GM23248 (cell line): ENCODE results near the gene MICAL2.

ENCODE experiments used
- EZH2 ChIP-seq: fragments of 200-600 bp; sonication (generic); IDR thresholded peaks from 2 replicates; pipeline ENCODE4 v1.6.1; 2018; ENCODE audit warnings: antibody characterized with exemption, mild to moderate bottlenecking; ENCODE audit not compliant: insufficient read depth, poor library complexity, severe bottlenecking
- EZH2phosphoT487 ChIP-seq: fragments of 200-600 bp; sonication (generic); IDR thresholded peaks from 2 replicates; pipeline ENCODE4 v1.6.1; 2018; ENCODE audit warnings: antibody characterized with exemption, moderate library complexity, mild to moderate bottlenecking, low read depth; ENCODE audit not compliant: insufficient read depth

DNA sequence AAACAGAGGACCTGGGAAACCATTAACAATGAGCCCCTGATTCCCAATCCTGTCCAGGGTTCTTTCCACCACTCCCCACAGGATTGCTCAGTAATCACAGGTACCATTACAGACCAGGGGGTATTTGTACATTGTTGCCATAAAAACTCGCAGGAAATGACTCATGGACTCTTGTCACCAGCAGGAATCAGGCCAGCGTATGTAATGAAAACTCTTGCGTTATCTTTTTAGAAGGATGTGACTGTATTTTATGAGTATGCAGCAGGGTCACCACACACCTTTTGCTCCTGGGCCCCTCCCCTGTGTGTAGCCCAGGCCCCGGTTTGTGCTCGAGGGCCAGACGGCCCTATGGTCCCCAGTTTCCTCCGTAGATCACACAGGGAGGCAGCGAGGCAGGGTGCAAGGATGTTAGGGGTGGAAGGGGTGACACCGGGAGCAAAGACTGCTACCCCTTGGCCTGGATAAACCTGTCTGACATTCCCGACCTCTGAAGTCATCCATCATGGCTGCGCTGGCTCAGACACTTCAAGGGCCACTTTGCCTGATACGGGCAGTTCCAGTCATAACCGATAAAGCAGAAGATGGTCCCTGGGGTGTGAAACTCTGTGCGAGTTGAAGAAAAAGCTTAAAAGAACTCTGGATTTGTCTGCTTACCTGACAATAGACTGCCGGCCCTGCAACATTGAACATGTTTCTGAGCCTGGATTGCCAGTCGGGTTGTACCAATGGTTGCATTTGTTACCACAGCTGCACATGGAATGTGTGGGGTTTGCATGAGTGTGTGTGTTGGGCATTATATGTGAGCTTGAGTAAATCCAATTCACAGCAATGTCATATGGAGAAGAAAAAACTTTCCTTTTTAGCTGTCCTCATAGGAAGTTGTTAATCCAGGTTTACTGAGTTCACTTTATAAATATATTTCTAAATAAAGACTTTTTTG lies 56.9 kb downstream of the MICAL2 start:
- no peak for TF ChIP-seq EZH2phosphoT487
- no peak for TF ChIP-seq EZH2
